ENCODE data around the gene PSMD6. TPM values are rescaled to one million over a fixed set of nuclear protein-coding genes. Genes with fewer than 3 reads are reported as not detected.

Gene PSMD6
- total RNA-seq, 1 experiment from 2014 or later = 78.7 TPM

DNA sequence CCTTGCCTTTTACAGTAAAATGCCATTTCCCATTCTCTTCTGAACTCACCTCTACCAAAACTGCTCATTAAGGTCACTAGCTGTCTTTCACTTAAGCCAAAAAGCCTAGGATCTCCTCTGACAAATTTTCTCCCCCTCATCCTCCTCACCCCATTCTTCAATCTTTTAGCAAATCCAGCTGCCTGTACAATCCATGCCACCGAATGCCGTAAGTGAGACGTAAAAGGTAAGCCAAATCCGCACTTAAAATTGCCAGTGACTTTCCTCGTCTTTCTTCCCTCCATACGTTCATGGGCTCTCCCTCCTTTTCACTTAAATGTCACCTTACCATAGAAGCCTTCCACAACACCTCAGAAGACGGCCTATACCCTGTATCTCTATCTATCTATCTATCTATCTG, 13.8 kb downstream of the PSMD6 start (continued):
- TF ChIP-seq, protein P1, sequence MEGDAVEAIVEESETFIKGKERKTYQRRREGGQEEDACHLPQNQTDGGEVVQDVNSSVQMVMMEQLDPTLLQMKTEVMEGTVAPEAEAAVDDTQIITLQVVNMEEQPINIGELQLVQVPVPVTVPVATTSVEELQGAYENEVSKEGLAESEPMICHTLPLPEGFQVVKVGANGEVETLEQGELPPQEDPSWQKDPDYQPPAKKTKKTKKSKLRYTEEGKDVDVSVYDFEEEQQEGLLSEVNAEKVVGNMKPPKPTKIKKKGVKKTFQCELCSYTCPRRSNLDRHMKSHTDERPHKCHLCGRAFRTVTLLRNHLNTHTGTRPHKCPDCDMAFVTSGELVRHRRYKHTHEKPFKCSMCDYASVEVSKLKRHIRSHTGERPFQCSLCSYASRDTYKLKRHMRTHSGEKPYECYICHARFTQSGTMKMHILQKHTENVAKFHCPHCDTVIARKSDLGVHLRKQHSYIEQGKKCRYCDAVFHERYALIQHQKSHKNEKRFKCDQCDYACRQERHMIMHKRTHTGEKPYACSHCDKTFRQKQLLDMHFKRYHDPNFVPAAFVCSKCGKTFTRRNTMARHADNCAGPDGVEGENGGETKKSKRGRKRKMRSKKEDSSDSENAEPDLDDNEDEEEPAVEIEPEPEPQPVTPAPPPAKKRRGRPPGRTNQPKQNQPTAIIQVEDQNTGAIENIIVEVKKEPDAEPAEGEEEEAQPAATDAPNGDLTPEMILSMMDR (IDR thresholded peaks at IDR 0.05 in 2 of 3, conservative IDR thresholded peaks at IDR 0.05 in 1 of 3; ENCODE audit: borderline replicate concordance in 1 of 3, insufficient read depth in 1 of 3, low read depth in 2 of 3, low read length in 2 of 3) = no peak

DNA sequence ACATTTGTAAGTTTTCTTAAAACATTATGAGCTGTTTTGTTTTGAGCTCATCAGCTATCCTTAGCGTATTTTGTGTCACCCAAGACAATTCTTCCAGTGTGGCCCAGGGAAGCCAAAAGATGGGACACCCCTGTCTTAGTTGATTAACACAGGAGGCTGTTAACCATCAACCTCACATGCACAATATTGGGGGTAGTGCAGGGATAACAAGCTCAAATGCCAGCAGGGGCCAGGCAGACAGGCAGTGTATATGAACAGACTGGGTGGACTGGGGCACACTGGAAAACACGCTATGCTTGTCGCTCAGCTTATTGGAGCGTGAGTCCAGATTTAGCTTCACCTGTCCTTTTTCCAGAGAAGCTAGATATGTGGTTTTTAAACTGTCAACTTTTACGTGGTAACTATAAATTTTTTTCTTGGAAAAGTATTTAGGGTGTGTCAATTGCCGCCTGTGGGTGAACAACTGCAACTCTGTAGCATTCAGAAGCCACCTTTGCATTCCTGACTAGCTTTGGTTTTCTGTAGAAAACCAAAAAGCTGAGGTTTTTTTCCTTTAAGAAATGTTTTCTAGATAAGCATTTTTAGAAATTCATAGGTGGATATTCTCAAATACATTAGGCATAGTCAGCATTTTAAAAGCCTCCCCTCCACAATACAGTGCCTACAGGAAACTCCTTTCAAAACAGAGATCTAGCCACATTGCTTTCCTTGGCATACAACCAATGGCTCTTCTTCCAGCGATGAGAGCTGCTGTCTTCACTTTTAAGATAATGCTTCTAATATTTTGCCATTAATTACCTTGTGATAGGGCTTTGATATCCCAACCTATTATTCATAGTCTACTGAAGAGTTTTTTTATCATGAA, 14.6 kb downstream of the PSMD6 start:
- no peak for ATAC-seq
- no peak for TF ChIP-seq SP1 (IDR thresholded peaks at IDR 0.05; ENCODE audit: low read depth)
- RAD21 ChIA-PET (ENCODE audit: low non-redundant PET in 1 of 2, low total read pairs in 2 of 2, uncharacterized antibody in 2 of 2, unreplicated experiment in 2 of 2) = no interaction called here
- intact Hi-C loops (cut with micrococcal nuclease) = no loop called here
- H3K4me2 ChIP-seq (ENCODE audit: low read length) = no peak overlapping the region
- H3K36me3 ChIP-seq (ENCODE audit: control insufficient read depth in 1 of 2, insufficient read depth in 2 of 2, low read length in 2 of 2) = peaks cover 62 to 69% of the 10 kb centered on the region in 2 experiments
- peaks cover 31% of the 10 kb centered on the region for H3K79me2 ChIP-seq (ENCODE audit: insufficient read depth, low read length)
- no peaks in the 10 kb centered on the region for H3K4me1 ChIP-seq (ENCODE audit: control insufficient read depth in 1 of 2, insufficient read depth in 2 of 2, low read length in 2 of 2)
- H3K27me3 ChIP-seq (ENCODE audit: insufficient read depth, low read length) = no peaks in the 10 kb centered on the region
- no peak overlapping the region for H3K9ac ChIP-seq (ENCODE audit: low read length)
- H3K9me2 ChIP-seq (ENCODE audit: insufficient read depth) = no peaks in the 10 kb centered on the region
- CTCF ChIA-PET = interaction anchor here (0.9 kb wide), 1 partner anchor 473 kb away, joined by 3 read pairs; no protein-coding TSS in a partner anchor
- H3K4me3 ChIP-seq (replicated peaks in 1 of 2; ENCODE audit: low read depth in 1 of 2, low read length in 2 of 2) = no peak overlapping the region
- POLR2A ChIA-PET = no interaction called here
- no TSS peak for BruUV-seq (replicated peaks)
- H2AFZ ChIP-seq (ENCODE audit: low read depth, low read length, poor library complexity, severe bottlenecking) = no peak overlapping the region
- peaks cover 9% of the 10 kb centered on the region; the same call in 1 of the 2 replicates for H4K20me1 ChIP-seq (ENCODE audit: insufficient read depth)
- no peaks in the 10 kb centered on the region for H3K9me3 ChIP-seq (ENCODE audit: control insufficient read depth in 1 of 2, insufficient read depth in 1 of 2, low read depth in 1 of 2, low read length in 2 of 2)
- H3K27ac ChIP-seq (ENCODE audit: low read depth, low read length) = no peak overlapping the region
- DNase-seq (ENCODE audit: low read depth, low spot score) = no peak

DNA sequence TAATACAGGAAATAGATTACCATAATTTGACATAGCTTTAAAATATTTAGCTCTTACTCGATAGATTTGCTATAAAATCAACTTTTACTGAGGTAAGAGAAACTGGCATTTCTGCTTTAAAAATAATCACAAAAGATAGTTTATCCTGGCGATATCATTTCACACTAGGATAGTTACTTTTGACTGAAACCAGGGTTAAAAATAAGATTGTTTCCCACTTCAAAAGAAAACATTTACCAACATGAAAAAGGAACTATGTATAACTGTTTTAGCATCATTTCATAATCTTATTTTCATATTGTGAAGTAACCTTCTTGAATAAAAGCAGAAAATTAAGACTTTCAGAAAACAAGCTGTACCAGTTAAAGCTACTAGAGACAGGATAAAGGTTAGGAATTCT, 15.3 kb downstream of the PSMD6 start:
- ATAC-seq = no peak
- TF ChIP-seq EGR1 (IDR thresholded peaks at IDR 0.05; ENCODE audit: low read depth) (no peak), SP1 (IDR thresholded peaks at IDR 0.05; ENCODE audit: low read depth) (no peak), FOSL1 (IDR thresholded peaks at IDR 0.05; ENCODE audit: low read depth) (no peak), SRF (IDR thresholded peaks at IDR 0.05; ENCODE audit: low read depth) (no peak), YY1 (IDR thresholded peaks at IDR 0.05; ENCODE audit: extremely low read depth, insufficient replicate concordance, low read depth, low read length) (no peak)
- TF ChIP-seq, protein P1 (IDR thresholded peaks at IDR 0.05 in 2 of 3, conservative IDR thresholded peaks at IDR 0.05 in 1 of 3; ENCODE audit: borderline replicate concordance in 1 of 3, insufficient read depth in 1 of 3, low read depth in 2 of 3, low read length in 2 of 3) = no peak
- TF ChIP-seq, protein P2, sequence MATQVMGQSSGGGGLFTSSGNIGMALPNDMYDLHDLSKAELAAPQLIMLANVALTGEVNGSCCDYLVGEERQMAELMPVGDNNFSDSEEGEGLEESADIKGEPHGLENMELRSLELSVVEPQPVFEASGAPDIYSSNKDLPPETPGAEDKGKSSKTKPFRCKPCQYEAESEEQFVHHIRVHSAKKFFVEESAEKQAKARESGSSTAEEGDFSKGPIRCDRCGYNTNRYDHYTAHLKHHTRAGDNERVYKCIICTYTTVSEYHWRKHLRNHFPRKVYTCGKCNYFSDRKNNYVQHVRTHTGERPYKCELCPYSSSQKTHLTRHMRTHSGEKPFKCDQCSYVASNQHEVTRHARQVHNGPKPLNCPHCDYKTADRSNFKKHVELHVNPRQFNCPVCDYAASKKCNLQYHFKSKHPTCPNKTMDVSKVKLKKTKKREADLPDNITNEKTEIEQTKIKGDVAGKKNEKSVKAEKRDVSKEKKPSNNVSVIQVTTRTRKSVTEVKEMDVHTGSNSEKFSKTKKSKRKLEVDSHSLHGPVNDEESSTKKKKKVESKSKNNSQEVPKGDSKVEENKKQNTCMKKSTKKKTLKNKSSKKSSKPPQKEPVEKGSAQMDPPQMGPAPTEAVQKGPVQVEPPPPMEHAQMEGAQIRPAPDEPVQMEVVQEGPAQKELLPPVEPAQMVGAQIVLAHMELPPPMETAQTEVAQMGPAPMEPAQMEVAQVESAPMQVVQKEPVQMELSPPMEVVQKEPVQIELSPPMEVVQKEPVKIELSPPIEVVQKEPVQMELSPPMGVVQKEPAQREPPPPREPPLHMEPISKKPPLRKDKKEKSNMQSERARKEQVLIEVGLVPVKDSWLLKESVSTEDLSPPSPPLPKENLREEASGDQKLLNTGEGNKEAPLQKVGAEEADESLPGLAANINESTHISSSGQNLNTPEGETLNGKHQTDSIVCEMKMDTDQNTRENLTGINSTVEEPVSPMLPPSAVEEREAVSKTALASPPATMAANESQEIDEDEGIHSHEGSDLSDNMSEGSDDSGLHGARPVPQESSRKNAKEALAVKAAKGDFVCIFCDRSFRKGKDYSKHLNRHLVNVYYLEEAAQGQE (IDR thresholded peaks at IDR 0.05; ENCODE audit: low read depth) = no peak

More for the DNA sequence above, 15.3 kb downstream of the PSMD6 start:
- Histone ChIP-seq H3K4me3 (replicated peaks in 1 of 2; ENCODE audit: low read depth in 1 of 2, low read length in 2 of 2) (no peak overlapping the region), H3K4me2 (ENCODE audit: low read length) (no peak overlapping the region), H3K27me3 (ENCODE audit: insufficient read depth, low read length) (no peaks in the 10 kb centered on the region), H3K79me2 (ENCODE audit: insufficient read depth, low read length) (peaks cover 26% of the 10 kb centered on the region), H3K36me3 (ENCODE audit: control insufficient read depth in 1 of 2, insufficient read depth in 2 of 2, low read length in 2 of 2) (peaks cover 56 to 62% of the 10 kb centered on the region in 2 experiments), H3K9me3 (ENCODE audit: control insufficient read depth in 1 of 2, insufficient read depth in 1 of 2, low read depth in 1 of 2, low read length in 2 of 2) (no peaks in the 10 kb centered on the region), H3K9me2 (ENCODE audit: insufficient read depth) (no peaks in the 10 kb centered on the region), H4K20me1 (ENCODE audit: insufficient read depth) (peaks cover 7% of the 10 kb centered on the region; the same call in 1 of the 2 replicates), H3K27ac (ENCODE audit: low read depth, low read length) (no peak overlapping the region), H2AFZ (ENCODE audit: low read depth, low read length, poor library complexity, severe bottlenecking) (no peak overlapping the region), H3K4me1 (ENCODE audit: control insufficient read depth in 1 of 2, insufficient read depth in 2 of 2, low read length in 2 of 2) (no peaks in the 10 kb centered on the region), H3K9ac (ENCODE audit: low read length) (no peak overlapping the region)
- ChIA-PET CTCF (interaction anchor here (0.9 kb wide), 1 partner anchor 474 kb away, joined by 3 read pairs; no protein-coding TSS in a partner anchor), POLR2A (no interaction called here), RAD21 (ENCODE audit: low non-redundant PET in 1 of 2, low total read pairs in 2 of 2, uncharacterized antibody in 2 of 2, unreplicated experiment in 2 of 2) (no interaction called here)
- no TSS peak for BruUV-seq (replicated peaks)
- DNase-seq (ENCODE audit: low read depth, low spot score) = no peak
- intact Hi-C loops (cut with micrococcal nuclease) = no loop called here

Data from HCT116 (cell line).